Gastroesophageal sphincter (tissue), 3 donors: ENCODE results near the gene KIT.

Experiments
- EP300 ChIP-seq: sonication (generic); formaldehyde crosslinking; IDR thresholded peaks from one replicate; pipeline ENCODE4 v1.6.1; 2017; ENCODE audit warnings: antibody characterized with exemption, mild to moderate bottlenecking
- POLR2A ChIP-seq, 2 donors: fragments of 450-650 bp; IDR thresholded peaks; one replicate each; pipeline ENCODE4 v1.6.1; 2017; ENCODE audit warnings: antibody characterized with exemption in 2 of 2, mild to moderate bottlenecking in 2 of 2, moderate library complexity in 1 of 2
- POLR2AphosphoS5 ChIP-seq: sonication (generic); formaldehyde crosslinking; IDR thresholded peaks from one replicate; pipeline ENCODE4 v1.6.1; 2017; ENCODE audit warnings: antibody characterized with exemption
- TF ChIP-seq, protein P1 (sequence below), 4 experiments: fragments of 200-600 bp in 2 of 4; fragments of 450-650 bp in 2 of 4; sonication (generic) in 1 of 4; IDR thresholded peaks; one replicate each; pipeline ENCODE4 v1.5.1; 2017 to 2019; ENCODE audit warnings: antibody characterized with exemption in 4 of 4, mild to moderate bottlenecking in 2 of 4, moderate library complexity in 2 of 4

DNA sequence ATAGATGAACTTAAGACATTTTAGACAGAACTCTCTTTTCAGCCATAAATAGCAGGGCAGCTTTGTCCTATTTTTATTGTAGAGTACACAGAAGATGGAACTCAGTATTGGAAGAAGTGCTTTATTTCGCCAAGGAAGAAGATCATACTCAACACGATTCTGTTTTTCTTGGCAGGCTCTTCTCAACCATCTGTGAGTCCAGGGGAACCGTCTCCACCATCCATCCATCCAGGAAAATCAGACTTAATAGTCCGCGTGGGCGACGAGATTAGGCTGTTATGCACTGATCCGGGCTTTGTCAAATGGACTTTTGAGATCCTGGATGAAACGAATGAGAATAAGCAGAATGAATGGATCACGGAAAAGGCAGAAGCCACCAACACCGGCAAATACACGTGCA lies 37.6 kb downstream of the KIT start:
- TF ChIP-seq EP300 (no peak), POLR2AphosphoS5 (no peak), POLR2A (IDR thresholded peaks at IDR 0.05) (no peak)
- TF ChIP-seq, protein P1, sequence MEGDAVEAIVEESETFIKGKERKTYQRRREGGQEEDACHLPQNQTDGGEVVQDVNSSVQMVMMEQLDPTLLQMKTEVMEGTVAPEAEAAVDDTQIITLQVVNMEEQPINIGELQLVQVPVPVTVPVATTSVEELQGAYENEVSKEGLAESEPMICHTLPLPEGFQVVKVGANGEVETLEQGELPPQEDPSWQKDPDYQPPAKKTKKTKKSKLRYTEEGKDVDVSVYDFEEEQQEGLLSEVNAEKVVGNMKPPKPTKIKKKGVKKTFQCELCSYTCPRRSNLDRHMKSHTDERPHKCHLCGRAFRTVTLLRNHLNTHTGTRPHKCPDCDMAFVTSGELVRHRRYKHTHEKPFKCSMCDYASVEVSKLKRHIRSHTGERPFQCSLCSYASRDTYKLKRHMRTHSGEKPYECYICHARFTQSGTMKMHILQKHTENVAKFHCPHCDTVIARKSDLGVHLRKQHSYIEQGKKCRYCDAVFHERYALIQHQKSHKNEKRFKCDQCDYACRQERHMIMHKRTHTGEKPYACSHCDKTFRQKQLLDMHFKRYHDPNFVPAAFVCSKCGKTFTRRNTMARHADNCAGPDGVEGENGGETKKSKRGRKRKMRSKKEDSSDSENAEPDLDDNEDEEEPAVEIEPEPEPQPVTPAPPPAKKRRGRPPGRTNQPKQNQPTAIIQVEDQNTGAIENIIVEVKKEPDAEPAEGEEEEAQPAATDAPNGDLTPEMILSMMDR (IDR thresholded peaks at IDR 0.05), result no peak
